Measurements from ENCODE around the gene CACNA2D4.

DNA sequence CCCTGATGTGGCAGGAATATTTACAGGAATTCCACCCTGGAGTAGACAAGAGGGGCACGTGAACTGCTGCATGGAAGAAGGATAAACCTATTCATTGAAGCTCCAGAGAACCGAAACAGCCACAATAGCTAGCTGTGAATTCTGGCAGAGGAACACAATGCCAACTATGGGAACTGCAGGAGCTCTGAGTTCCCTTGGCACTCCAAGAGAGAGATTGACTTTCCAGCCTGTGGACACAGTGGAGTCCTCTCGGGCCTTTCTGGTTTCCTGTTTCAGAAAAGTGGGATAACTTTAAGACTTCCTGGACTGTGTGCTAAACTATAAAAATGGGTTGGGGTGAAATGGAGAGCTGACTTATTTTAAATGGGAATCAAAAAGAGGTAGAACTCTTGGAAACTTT is 11.9 kb downstream of the CACNA2D4 start:
- TF ChIP-seq POLR2A (IDR thresholded peaks at IDR 0.05; ENCODE audit: low read depth, low read length) (no peak), POLR2AphosphoS5 (IDR thresholded peaks at IDR 0.05; ENCODE audit: insufficient read depth, low read depth, low read length) (no peak), GATA2 (IDR thresholded peaks at IDR 0.05; ENCODE audit: insufficient read depth, insufficient read length, low read depth, low read length) (no peak), EZH2 (IDR thresholded peaks at IDR 0.05; ENCODE audit: borderline replicate concordance, low read depth, low read length, severe bottlenecking) (no peak), MYC (IDR thresholded peaks at IDR 0.05; ENCODE audit: low read depth, low read length) (no peak), JUN (IDR thresholded peaks at IDR 0.05; ENCODE audit: borderline replicate concordance, insufficient read depth, insufficient read length, low read depth) (no peak)
- TF ChIP-seq, protein P1, sequence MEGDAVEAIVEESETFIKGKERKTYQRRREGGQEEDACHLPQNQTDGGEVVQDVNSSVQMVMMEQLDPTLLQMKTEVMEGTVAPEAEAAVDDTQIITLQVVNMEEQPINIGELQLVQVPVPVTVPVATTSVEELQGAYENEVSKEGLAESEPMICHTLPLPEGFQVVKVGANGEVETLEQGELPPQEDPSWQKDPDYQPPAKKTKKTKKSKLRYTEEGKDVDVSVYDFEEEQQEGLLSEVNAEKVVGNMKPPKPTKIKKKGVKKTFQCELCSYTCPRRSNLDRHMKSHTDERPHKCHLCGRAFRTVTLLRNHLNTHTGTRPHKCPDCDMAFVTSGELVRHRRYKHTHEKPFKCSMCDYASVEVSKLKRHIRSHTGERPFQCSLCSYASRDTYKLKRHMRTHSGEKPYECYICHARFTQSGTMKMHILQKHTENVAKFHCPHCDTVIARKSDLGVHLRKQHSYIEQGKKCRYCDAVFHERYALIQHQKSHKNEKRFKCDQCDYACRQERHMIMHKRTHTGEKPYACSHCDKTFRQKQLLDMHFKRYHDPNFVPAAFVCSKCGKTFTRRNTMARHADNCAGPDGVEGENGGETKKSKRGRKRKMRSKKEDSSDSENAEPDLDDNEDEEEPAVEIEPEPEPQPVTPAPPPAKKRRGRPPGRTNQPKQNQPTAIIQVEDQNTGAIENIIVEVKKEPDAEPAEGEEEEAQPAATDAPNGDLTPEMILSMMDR (IDR thresholded peaks at IDR 0.05; ENCODE audit: extremely low read depth in 1 of 2, insufficient read depth in 1 of 2, low read depth in 1 of 2, low read length in 2 of 2): no peak
- TF ChIP-seq, protein P2, sequence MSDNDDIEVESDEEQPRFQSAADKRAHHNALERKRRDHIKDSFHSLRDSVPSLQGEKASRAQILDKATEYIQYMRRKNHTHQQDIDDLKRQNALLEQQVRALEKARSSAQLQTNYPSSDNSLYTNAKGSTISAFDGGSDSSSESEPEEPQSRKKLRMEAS (IDR thresholded peaks at IDR 0.05; ENCODE audit: insufficient read depth, insufficient read length): no peak

Measured in endothelial cell of umbilical vein (primary cell).